MCF 10A (cell line): ENCODE results near the gene SLC43A3. TPM values are rescaled to one million over a fixed set of nuclear protein-coding genes. Genes with fewer than 3 reads are reported as not detected.

ENCODE experiments used
- BruUV-seq: library from RNA; stranded (reverse); fragments of 400-500 nt; replicated peaks from 2 replicates; lab custom pipeline; 2021; lab: Mats Ljungman, UMichigan
- CTCF ChIA-PET: fragments of 300-600 bp; sonication (Branson Sonifier 250); formaldehyde crosslinking; extraction: SDS; loops from one replicate; lab custom pipeline; 2021; ENCODE audit warnings: antibody characterized with exemption, inconsistent platforms; lab: Yijun Ruan, JAX
- POLR2A ChIA-PET: fragments of 300-600, 350-650 bp; sonication (Branson Sonifier 250); formaldehyde crosslinking; extraction: SDS; loops from one replicate; lab custom pipeline; 2020; ENCODE audit warnings: antibody characterized with exemption, inconsistent platforms; lab: Yijun Ruan, JAX
- DNase-seq: peaks from one replicate; pipeline ENCODE4 v3.0.0-alpha.2; 2018; ENCODE audit not compliant: unreplicated experiment
- H3K27ac Mint-ChIP-seq: one replicate; pipeline ENCODE4 v1.8.0; 2022; ENCODE audit warnings: mild to moderate bottlenecking, low read depth, mixed read lengths; ENCODE audit not compliant: unreplicated experiment
- H3K27me3 Mint-ChIP-seq: one replicate; pipeline ENCODE4 v1.8.0; 2022; ENCODE audit warnings: mixed read lengths; ENCODE audit not compliant: insufficient read depth, unreplicated experiment
- H3K36me3 Mint-ChIP-seq: one replicate; pipeline ENCODE4 v1.8.0; 2022; ENCODE audit warnings: mild to moderate bottlenecking, moderate library complexity, mixed read lengths; ENCODE audit not compliant: insufficient read depth, unreplicated experiment
- H3K4me1 Mint-ChIP-seq: one replicate; pipeline ENCODE4 v1.8.0; 2022; ENCODE audit warnings: mixed read lengths; ENCODE audit not compliant: insufficient read depth, unreplicated experiment
- H3K4me3 Mint-ChIP-seq: one replicate; pipeline ENCODE4 v1.8.0; 2022; ENCODE audit warnings: mild to moderate bottlenecking, moderate library complexity, mixed read lengths; ENCODE audit not compliant: unreplicated experiment
- H3K9me3 Mint-ChIP-seq: one replicate; pipeline ENCODE4 v1.8.0; 2022; ENCODE audit warnings: mixed read lengths; ENCODE audit not compliant: unreplicated experiment
- CTCF ChIP-seq: fragments of 200-600 bp; IDR thresholded peaks from one replicate; pipeline ENCODE4 v1.8.0; 2022; ENCODE audit warnings: antibody characterized with exemption, mild to moderate bottlenecking; ENCODE audit not compliant: unreplicated experiment
- intact Hi-C: fragments of 100-400 bp; cut with micrococcal nuclease; formaldehyde crosslinking; loops from 2 replicates; pipeline ENCODE4 v1.14.1; 2022
- total RNA-seq: library from RNA; stranded (reverse); gene quantifications from 2 replicates; pipeline ENCODE4 v1.2.3, GENCODE V29; 2022

SLC43A3 gene
- total RNA-seq, 1 experiment from 2014 or later, result 112 TPM

- Mint-ChIP-seq H3K27ac (no peak overlapping the region), H3K4me3 (no peak overlapping the region), H3K27me3 (no peaks in the 10 kb centered on the region), H3K4me1 (peaks cover 23% of the 10 kb centered on the region), H3K36me3 (peaks cover 84% of the 10 kb centered on the region), H3K9me3 (no peaks in the 10 kb centered on the region)
- intact Hi-C loops, result no loop called here
- CTCF ChIA-PET, result interaction anchor here (0.5 to 0.6 kb wide), 3 partner anchors 84 to 356 kb away, joined by 3 to 4 read pairs (median 3); no protein-coding TSS in a partner anchor
- DNase-seq, result no peak
- TF ChIP-seq CTCF, result no peak
- BruUV-seq, result no TSS peak
- POLR2A ChIA-PET, result no interaction called here
These were observed 17.4 kb downstream of the SLC43A3 start for GRCh38 chr11:57409321-57410100.

GRCh38 chr11:57408771-57409170 is 18.1 kb downstream of the SLC43A3 start:
- Mint-ChIP-seq H3K36me3 (peaks cover 81% of the 10 kb centered on the region), H3K9me3 (no peaks in the 10 kb centered on the region), H3K27ac (no peak overlapping the region), H3K27me3 (no peaks in the 10 kb centered on the region), H3K4me1 (peaks cover 21% of the 10 kb centered on the region), H3K4me3 (no peak overlapping the region)
- intact Hi-C loops, result no loop called here
- ChIA-PET CTCF (interaction anchor here (0.5 kb wide), 1 partner anchor 84 kb away, joined by 4 read pairs; no protein-coding TSS in a partner anchor), POLR2A (no interaction called here)
- no peak for TF ChIP-seq CTCF
- DNase-seq, result no peak
- BruUV-seq, result no TSS peak

GRCh38 chr11:57407941-57408475 is 18.9 kb downstream of the SLC43A3 start:
- H3K27ac Mint-ChIP-seq, result no peak overlapping the region
- no TSS peak for BruUV-seq

More at GRCh38 chr11:57407941-57408475, 18.9 kb downstream of the SLC43A3 start:
- H3K27me3 Mint-ChIP-seq, result no peaks in the 10 kb centered on the region
- peaks cover 13% of the 10 kb centered on the region for H3K4me1 Mint-ChIP-seq
- intact Hi-C loops, result no loop called here
- CTCF ChIA-PET, result no interaction called here
- no peak overlapping the region for H3K4me3 Mint-ChIP-seq
- no peak for TF ChIP-seq CTCF
- H3K9me3 Mint-ChIP-seq, result no peaks in the 10 kb centered on the region
- POLR2A ChIA-PET, result no interaction called here
- H3K36me3 Mint-ChIP-seq, result peaks cover 73% of the 10 kb centered on the region
- no peak for DNase-seq
